Measurements from ENCODE around the gene PTPRN2. TPM values are rescaled to one million over a fixed set of nuclear protein-coding genes. Genes with fewer than 3 reads are reported as not detected.
"Not testable (repeated sequence)": the region's sequence is repeated elsewhere in the genome, so short reads cannot be mapped to it uniquely, and the experiment has no call there.

PTPRN2 gene
- polyA plus RNA-seq, 1 experiment = 0.31 TPM

DNA sequence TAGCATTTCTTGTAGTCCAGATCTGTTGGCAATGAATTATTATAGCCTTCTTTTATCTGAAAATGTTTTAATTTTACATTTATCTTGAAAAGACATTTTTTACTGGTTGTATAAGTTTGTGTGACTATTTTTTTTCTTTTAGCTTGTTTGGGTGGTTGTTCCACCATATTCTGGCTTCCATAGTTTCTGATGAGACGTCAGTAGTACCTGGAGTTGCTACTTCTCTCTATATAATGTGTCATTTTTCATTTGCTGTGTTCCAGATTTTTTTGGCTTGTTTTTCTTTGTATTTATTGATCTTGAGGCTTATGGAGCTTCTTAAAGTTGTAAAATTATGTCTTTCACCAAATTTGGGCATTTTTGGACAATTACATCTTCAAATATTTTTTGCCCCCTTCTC, 1082.0 kb downstream of the PTPRN2 start:
- no peak overlapping the region for H3K4me3 ChIP-seq (ENCODE audit: low read depth, low read length)
- H3K36me3 ChIP-seq (ENCODE audit: control insufficient read depth, insufficient read depth, low read length) = no peaks in the 10 kb centered on the region
- CTCF ChIA-PET = interaction anchor here (0.6 to 1.6 kb wide), 2 partner anchors 47 to 51 kb away, joined by 4 to 5 read pairs; no protein-coding TSS in a partner anchor
- POLR2A ChIA-PET = no interaction called here
- DNase-seq (ENCODE audit: low read depth) = no peak
- no peaks in the 10 kb centered on the region for H3K27me3 ChIP-seq (ENCODE audit: control insufficient read depth, insufficient read depth, low read length)
- TF ChIP-seq, protein P1, sequence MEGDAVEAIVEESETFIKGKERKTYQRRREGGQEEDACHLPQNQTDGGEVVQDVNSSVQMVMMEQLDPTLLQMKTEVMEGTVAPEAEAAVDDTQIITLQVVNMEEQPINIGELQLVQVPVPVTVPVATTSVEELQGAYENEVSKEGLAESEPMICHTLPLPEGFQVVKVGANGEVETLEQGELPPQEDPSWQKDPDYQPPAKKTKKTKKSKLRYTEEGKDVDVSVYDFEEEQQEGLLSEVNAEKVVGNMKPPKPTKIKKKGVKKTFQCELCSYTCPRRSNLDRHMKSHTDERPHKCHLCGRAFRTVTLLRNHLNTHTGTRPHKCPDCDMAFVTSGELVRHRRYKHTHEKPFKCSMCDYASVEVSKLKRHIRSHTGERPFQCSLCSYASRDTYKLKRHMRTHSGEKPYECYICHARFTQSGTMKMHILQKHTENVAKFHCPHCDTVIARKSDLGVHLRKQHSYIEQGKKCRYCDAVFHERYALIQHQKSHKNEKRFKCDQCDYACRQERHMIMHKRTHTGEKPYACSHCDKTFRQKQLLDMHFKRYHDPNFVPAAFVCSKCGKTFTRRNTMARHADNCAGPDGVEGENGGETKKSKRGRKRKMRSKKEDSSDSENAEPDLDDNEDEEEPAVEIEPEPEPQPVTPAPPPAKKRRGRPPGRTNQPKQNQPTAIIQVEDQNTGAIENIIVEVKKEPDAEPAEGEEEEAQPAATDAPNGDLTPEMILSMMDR (IDR thresholded peaks at IDR 0.05; ENCODE audit: insufficient read depth, low read depth, low read length) = no peak

- H3K27me3 ChIP-seq (ENCODE audit: control insufficient read depth, insufficient read depth, low read length) = no peaks in the 10 kb centered on the region
- no peak for DNase-seq (ENCODE audit: low read depth)
- POLR2A ChIA-PET = no interaction called here
- H3K4me3 ChIP-seq (ENCODE audit: low read depth, low read length) = no peak overlapping the region
- CTCF ChIA-PET = no interaction called here
- TF ChIP-seq, protein P1 (IDR thresholded peaks at IDR 0.05; ENCODE audit: insufficient read depth, low read depth, low read length) = no peak
- no peaks in the 10 kb centered on the region for H3K36me3 ChIP-seq (ENCODE audit: control insufficient read depth, insufficient read depth, low read length)
Observed at GRCh38 chr7:157503229-157503628, 1084.4 kb downstream of the PTPRN2 start.

- TF ChIP-seq, protein P1 (IDR thresholded peaks at IDR 0.05; ENCODE audit: insufficient read depth, low read depth, low read length) = no peak
- no peak overlapping the region for H3K4me3 ChIP-seq (ENCODE audit: low read depth, low read length)
- no peaks in the 10 kb centered on the region for H3K36me3 ChIP-seq (ENCODE audit: control insufficient read depth, insufficient read depth, low read length)
- ChIA-PET CTCF (no interaction called here), POLR2A (no interaction called here)
- DNase-seq (ENCODE audit: low read depth) = no peak
- no peaks in the 10 kb centered on the region for H3K27me3 ChIP-seq (ENCODE audit: control insufficient read depth, insufficient read depth, low read length)
Observed at GRCh38 chr7:157502701-157503111, 1084.9 kb downstream of the PTPRN2 start.

- TF ChIP-seq, protein P1 (IDR thresholded peaks at IDR 0.05; ENCODE audit: insufficient read depth, low read depth, low read length) = no peak
- DNase-seq (ENCODE audit: low read depth) = no peak
- no peaks in the 10 kb centered on the region for H3K27me3 ChIP-seq (ENCODE audit: control insufficient read depth, insufficient read depth, low read length)
- no peak overlapping the region for H3K4me3 ChIP-seq (ENCODE audit: low read depth, low read length)
- CTCF ChIA-PET = interaction anchor here (0.6 kb wide), 1 partner anchor 768 kb away, joined by 3 read pairs; no protein-coding TSS in a partner anchor
- H3K36me3 ChIP-seq (ENCODE audit: control insufficient read depth, insufficient read depth, low read length) = no peaks in the 10 kb centered on the region
- POLR2A ChIA-PET = no interaction called here
Observed at GRCh38 chr7:157501581-157501980, 1086.0 kb downstream of the PTPRN2 start.

- CTCF ChIA-PET; H3K4me3 ChIP-seq (ENCODE audit: low read depth, low read length); H3K27me3 ChIP-seq (ENCODE audit: control insufficient read depth, insufficient read depth, low read length); DNase-seq (ENCODE audit: low read depth); POLR2A ChIA-PET; H3K36me3 ChIP-seq (ENCODE audit: control insufficient read depth, insufficient read depth, low read length): not testable (repeated sequence)
Observed at GRCh38 chr7:157500989-157501540, 1086.6 kb downstream of the PTPRN2 start.

All from BJ (cell line).